ENCODE data around the gene MITF. TPM values are rescaled to one million over a fixed set of nuclear protein-coding genes. Genes with fewer than 3 reads are reported as not detected.
A peak's percentile ranks its signal among the peaks of the same experiment; 100 is the strongest.
"Not testable (repeated sequence)": the region's sequence is repeated elsewhere in the genome, so short reads cannot be mapped to it uniquely, and the experiment has no call there.

MITF gene
- total RNA-seq, 1 donor, result 11.6 TPM

GRCh38 chr3:69906351-69906966 lies 167.2 kb downstream of the MITF start:
- Histone ChIP-seq H3K9me3 (ENCODE audit: low read depth, low read length) (no peaks in the 10 kb centered on the region), H3K79me2 (ENCODE audit: insufficient read depth, low read length) (no peaks in the 10 kb centered on the region), H3K36me3 (ENCODE audit: insufficient read depth, low read length) (no peaks in the 10 kb centered on the region), H3K27me3 (ENCODE audit: insufficient read depth, low read length) (no peaks in the 10 kb centered on the region), H3K4me2 (ENCODE audit: insufficient read depth, low read length) (no peak overlapping the region), H3K4me3 (ENCODE audit: insufficient read depth, low read length) (no peak overlapping the region), H4K20me1 (ENCODE audit: insufficient read depth, low read length) (no peaks in the 10 kb centered on the region), H3K27ac (ENCODE audit: low read depth, low read length) (no peak overlapping the region), H3K4me1 (ENCODE audit: insufficient read depth, low read length) (no peaks in the 10 kb centered on the region), H2AFZ (ENCODE audit: low read length) (no peak overlapping the region)
- no peak for TF ChIP-seq CTCF (IDR thresholded peaks at IDR 0.05; ENCODE audit: extremely low read depth, low read depth, low read length)
- no peak for DNase-seq (ENCODE audit: insufficient read length, low spot score, missing footprints)

GRCh38 chr3:69907554-69907953 lies 168.3 kb downstream of the MITF start:
- Histone ChIP-seq H3K36me3 (ENCODE audit: insufficient read depth, low read length) (no peaks in the 10 kb centered on the region), H3K27ac (ENCODE audit: low read depth, low read length) (no peak overlapping the region), H4K20me1 (ENCODE audit: insufficient read depth, low read length) (no peaks in the 10 kb centered on the region), H3K4me2 (ENCODE audit: insufficient read depth, low read length) (no peak overlapping the region), H3K27me3 (ENCODE audit: insufficient read depth, low read length) (no peaks in the 10 kb centered on the region), H3K4me1 (ENCODE audit: insufficient read depth, low read length) (no peaks in the 10 kb centered on the region), H3K79me2 (ENCODE audit: insufficient read depth, low read length) (no peaks in the 10 kb centered on the region), H3K4me3 (ENCODE audit: insufficient read depth, low read length) (no peak overlapping the region), H2AFZ (ENCODE audit: low read length) (no peak overlapping the region), H3K9me3 (ENCODE audit: low read depth, low read length) (no peaks in the 10 kb centered on the region)
- TF ChIP-seq CTCF (IDR thresholded peaks at IDR 0.05; ENCODE audit: extremely low read depth, low read depth, low read length), result no peak
- DNase-seq (ENCODE audit: insufficient read length, low spot score, missing footprints), result no peak

- not testable (repeated sequence) for H3K27ac ChIP-seq (ENCODE audit: low read depth, low read length); H3K36me3 ChIP-seq (ENCODE audit: insufficient read depth, low read length); H2AFZ ChIP-seq (ENCODE audit: low read length); H3K4me1 ChIP-seq (ENCODE audit: insufficient read depth, low read length); H3K9me3 ChIP-seq (ENCODE audit: low read depth, low read length); H3K4me2 ChIP-seq (ENCODE audit: insufficient read depth, low read length); H3K4me3 ChIP-seq (ENCODE audit: insufficient read depth, low read length); H3K27me3 ChIP-seq (ENCODE audit: insufficient read depth, low read length); H4K20me1 ChIP-seq (ENCODE audit: insufficient read depth, low read length); H3K79me2 ChIP-seq (ENCODE audit: insufficient read depth, low read length); DNase-seq (ENCODE audit: insufficient read length, low spot score, missing footprints)
Observed at GRCh38 chr3:69909859-69910258, 170.6 kb downstream of the MITF start.

GRCh38 chr3:69913422-69913821 lies 174.2 kb downstream of the MITF start:
- H3K4me1 ChIP-seq (ENCODE audit: insufficient read depth, low read length), result no peaks in the 10 kb centered on the region
- no peak overlapping the region for H3K27ac ChIP-seq (ENCODE audit: low read depth, low read length)
- no peak overlapping the region for H3K4me3 ChIP-seq (ENCODE audit: insufficient read depth, low read length)
- H4K20me1 ChIP-seq (ENCODE audit: insufficient read depth, low read length), result no peaks in the 10 kb centered on the region
- H3K9me3 ChIP-seq (ENCODE audit: low read depth, low read length), result no peaks in the 10 kb centered on the region
- TF ChIP-seq CTCF (IDR thresholded peaks at IDR 0.05; ENCODE audit: extremely low read depth, low read depth, low read length), result no peak
- H3K36me3 ChIP-seq (ENCODE audit: insufficient read depth, low read length), result no peaks in the 10 kb centered on the region
- no peak overlapping the region for H2AFZ ChIP-seq (ENCODE audit: low read length)
- no peak overlapping the region for H3K4me2 ChIP-seq (ENCODE audit: insufficient read depth, low read length)
- no peaks in the 10 kb centered on the region for H3K79me2 ChIP-seq (ENCODE audit: insufficient read depth, low read length)
- no peaks in the 10 kb centered on the region for H3K27me3 ChIP-seq (ENCODE audit: insufficient read depth, low read length)
- peak; percentile 27 for DNase-seq (ENCODE audit: insufficient read length, low spot score, missing footprints)

All from osteoblast (primary cell).